ENCODE results near the gene GALNT2. TPM values are rescaled to one million over a fixed set of nuclear protein-coding genes. Genes with fewer than 3 reads are reported as not detected.

Gene GALNT2
- total RNA-seq, 2 donors from 2014 or later: 56.8 to 63.2 TPM

DNA sequence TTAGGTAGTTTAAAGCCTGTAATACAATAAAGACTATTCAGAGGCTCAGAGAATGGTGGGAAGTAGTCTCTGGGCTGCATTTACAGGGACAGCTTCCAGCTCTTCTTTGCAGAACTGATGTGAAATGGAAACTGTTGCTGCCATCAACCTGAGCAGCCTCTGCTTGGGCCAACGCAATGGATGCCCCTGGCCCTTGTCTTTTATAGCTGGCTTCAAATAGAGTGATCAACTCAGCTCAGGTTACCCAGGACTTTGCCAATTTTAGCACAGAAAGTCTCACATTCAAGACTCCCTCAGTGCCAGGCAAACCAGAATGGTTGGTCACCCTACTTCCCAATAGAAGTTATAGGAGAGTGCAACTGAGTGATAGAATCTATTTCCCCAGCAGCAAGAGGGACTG, 18.1 kb upstream of the GALNT2 start:
- no peak for DNase-seq
- intact Hi-C loops (cut with DNase I, micrococcal nuclease): no loop called here
- no peak for ATAC-seq

DNA sequence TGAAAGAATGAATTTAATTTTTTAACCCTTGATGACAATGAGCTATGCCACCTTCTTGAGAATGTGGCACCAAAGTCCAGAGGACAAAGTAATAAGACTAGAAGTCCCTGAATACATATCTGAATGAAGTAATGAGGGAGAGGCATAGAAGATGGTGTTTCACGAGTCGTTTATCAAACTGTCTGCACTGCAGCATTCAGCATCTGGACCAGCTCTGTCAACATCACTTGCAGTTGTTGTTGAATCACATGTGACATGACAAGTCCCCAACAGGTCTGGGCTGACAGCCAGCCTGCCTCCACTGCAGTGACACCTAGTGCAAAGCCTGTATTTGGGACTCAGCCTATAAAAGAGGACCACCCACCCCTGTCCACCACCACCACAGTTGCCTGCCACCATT, 17.3 kb upstream of the GALNT2 start:
- no peak for ATAC-seq
- intact Hi-C loops (cut with DNase I, micrococcal nuclease): no loop called here

DNA sequence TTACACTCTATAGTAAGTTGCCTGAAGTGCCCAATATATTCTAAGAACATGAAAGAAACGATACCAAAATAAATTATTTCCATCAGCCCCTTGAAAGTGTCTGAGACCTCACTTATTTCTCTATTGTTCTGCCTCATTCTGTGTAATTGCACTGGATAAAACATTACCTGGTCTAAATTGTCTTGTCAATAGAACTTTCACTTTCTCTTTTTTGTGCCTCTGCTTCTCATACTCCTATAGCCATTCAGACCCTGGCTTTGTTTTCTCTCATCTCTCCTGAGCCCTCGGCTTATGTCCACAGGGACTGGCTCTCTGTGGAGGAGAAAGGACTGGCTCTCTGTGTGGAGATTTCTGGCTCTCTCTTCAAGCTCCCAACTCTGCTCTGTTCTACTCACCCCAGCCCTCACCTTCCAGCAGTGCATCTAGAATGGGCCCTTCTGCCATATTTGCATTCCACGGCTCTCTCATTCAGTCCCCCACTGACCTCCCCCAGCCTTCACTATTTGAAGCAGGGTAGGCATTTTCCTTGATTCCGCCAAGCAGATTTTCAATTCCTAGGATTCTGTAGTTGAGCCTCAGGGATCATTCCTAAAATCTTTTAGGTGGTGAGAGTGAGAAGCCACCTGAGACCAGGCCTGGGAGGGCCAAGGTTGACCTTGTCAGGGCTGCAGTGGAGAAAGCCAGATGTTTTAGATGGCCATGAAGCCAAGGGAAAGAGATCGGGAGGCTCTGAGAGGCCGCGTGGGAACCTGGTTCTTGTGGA, 15.9 kb upstream of the GALNT2 start:
- ATAC-seq: no peak
- intact Hi-C loops (cut with DNase I, micrococcal nuclease): no loop called here

More for the DNA sequence above, 17.3 kb upstream of the GALNT2 start:
- no peak for DNase-seq

DNA sequence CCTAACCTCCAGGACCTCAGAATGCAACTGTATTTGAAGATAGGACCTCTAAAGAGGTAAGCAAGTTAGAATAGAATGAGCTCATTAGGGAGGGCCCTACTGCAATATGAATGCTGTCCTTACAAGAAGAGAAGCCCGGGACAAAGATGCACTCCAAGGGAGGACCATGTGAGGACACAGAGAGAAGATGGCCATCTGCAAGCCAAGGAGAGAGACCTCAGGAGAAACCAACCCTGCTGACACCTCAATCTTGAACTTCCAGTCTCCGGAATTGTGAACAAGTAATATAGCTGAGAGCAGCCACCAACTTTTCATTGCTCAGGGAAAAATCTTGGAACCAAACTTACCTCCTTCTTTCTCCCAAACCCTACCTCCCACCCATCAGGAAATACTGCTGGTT, 15.0 kb upstream of the GALNT2 start:
- DNase-seq (no peak), ATAC-seq (no peak)
- intact Hi-C loops (cut with DNase I, micrococcal nuclease): no loop called here

More for the DNA sequence above, 15.9 kb upstream of the GALNT2 start:
- DNase-seq: no peak

DNA sequence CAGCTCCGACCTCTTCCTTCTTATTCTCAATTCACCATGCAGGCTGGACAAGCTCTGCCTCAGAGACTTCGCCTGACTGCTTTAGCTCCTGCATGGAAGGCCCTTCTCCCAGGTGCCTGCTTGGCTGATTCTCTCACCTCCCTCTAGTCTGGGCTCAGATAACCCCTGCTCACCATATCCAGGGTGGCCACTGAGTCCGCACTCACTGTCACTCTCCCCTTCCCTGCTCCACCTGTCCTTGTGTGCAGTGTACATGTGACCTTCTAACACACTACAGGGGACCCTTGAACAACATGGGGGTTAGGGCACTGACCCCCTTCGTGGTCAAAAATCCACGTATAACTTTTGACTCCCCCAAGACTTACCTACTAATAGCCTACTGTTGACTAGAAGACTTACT, 14.4 kb upstream of the GALNT2 start:
- ATAC-seq: no peak
- intact Hi-C loops (cut with DNase I, micrococcal nuclease): no loop called here
- no peak for DNase-seq

DNA sequence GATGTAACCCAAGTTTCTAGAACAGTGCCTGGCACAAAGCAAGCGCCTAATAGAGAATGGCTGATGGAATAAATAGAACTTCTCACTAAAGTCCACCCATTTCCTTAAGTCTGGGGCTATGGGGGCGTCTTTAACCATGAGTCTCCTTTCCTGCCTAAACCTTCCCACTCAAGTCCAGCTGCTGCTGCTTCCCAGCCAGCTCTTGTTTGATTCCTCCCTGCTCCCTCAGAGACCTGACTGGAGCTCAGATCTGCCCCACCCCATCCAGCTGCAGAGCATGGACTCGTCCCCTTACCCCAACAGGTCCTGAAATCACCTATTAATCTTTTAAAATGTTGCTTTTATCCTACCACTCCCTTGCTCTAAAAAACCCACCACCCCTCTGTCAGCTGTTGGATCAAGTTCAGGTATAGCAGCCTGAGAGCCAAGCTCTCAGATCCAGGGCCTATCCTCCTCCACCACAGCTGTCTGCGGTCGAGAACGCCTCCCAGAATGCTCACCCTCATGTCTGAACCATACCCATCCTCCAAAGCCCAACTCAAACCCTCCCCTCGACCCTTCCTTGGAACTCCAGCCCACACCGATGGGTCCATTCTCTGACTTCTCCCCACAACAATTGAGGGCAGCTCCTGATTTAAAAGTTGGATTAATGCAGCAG, 12.8 kb upstream of the GALNT2 start:
- intact Hi-C loops (cut with DNase I, micrococcal nuclease): no loop called here
- DNase-seq (no peak), ATAC-seq (no peak)

DNA sequence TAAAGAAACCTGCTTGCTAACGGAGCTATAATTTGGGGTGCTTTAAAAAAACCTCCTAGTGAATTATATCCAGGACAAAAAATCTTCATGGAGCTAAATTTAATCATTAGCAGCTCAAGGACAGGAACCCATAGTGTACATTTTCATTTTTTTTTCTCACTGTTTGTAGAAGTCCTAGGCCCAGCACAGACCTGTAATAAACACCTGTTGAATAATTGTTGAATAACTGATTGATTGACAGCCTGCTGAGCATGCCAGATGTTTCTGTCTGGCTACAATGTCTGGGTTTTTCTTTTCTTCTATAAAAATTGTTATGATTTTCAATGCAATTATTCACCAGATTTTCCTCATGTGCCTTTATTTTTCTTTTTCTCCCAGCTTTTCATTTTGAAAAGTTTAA, 10.9 kb upstream of the GALNT2 start:
- no peak for ATAC-seq
- intact Hi-C loops (cut with DNase I, micrococcal nuclease): no loop called here
- no peak for DNase-seq

DNA sequence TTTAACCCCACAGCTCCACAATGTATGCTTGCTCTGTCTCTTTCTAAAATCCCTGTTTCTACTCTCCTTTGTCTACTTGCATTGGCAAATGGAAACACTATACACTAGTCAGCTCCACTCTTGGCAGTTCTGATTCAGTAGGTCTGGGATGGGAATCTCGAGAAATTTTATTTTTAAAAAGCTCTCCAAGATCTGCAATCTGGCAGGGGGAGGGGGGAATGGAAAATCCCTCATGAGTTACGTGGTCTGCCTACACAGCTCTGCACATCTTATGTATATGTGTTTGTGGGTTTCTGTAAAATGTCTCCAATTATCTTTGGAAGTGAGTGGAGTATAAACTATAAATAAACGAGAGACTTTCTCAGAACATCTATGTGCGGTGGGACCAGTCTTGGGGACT, 9.9 kb upstream of the GALNT2 start:
- intact Hi-C loops (cut with DNase I, micrococcal nuclease): no loop called here
- ATAC-seq (no peak), DNase-seq (no peak)

DNA sequence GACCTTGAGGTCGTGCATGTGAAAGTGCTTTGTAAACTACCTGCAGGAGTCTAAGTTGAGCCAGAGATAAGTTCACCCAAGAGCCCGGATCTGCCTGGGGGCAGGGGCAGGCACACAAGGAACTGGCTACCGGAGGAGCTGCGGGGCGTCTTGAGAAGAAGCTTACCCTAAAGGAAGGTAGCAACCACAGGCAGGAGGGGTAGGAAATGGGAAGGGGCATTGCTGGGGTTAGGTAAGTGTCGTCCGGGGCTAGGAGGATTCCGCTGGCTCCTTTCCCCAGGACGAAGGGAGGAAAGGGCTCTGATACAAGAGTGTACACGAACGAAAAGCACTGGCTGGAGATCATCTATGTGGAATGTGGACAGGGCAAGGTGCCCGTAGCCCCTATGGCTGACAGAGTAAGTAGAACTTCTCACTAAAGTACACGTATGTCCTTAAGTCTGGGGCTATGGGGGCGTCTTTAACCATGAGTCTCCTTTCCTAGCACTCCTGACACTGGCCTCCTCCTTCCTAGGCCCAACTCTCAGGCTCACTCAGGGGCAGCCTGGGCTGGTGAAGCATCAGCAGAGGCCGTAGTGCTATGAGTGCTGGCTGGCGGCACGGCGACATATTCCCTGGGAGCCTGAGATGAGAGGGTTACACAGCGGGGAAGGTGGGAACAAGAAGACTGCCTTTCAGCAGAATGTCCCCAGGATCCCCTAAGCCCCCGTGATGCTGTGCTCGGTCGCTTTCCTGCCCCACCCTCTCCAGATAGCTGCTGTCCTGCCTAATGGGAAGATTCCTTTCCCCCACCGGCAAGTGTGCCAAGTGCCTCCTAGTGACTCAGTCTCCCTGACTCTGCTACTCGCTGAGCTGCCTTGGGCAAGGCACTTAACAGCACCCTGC, 9.1 kb upstream of the GALNT2 start:
- DNase-seq (no peak), ATAC-seq (no peak)
- intact Hi-C loops (cut with DNase I, micrococcal nuclease): no loop called here

DNA sequence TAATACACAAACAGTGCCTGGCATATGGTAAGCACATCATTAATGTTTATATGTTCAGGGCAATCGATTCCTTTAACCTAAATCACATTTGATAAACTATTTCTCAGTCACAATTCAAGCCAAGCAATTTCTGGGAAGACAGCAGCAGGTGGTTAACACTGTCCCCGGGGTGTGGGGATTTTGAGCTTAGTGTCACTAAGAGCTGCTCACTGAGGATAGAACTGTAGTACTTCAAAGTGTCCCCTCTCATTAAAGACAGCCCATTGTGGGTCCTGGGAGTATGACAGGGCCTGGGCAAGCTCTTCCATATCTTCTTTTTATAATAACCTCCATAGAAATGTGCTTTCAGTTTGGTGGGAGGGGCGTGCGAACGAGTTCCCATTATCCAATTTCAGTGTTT, 8.4 kb upstream of the GALNT2 start:
- intact Hi-C loops (cut with DNase I, micrococcal nuclease): no loop called here
- no peak for DNase-seq
- ATAC-seq: no peak

DNA sequence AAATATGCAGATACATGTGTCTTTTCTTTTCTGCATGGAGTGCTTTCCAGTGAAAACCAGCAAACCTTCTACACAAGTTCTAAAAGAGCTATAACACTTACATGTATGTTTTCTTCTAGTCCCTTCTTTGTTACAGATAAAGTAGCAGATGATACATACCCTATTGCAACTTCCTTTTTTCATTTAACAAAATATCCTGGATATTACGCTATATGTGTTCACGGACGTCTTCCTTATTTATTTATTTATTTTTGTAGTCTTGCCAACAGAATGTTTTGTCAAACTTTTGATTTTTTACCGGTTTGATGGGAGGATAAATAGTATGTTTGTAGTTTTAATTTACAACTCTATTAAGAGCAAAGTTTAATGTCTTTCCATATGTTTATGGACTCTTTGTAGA, 5.2 kb upstream of the GALNT2 start:
- ATAC-seq: no peak
- intact Hi-C loops (cut with DNase I, micrococcal nuclease): no loop called here

DNA sequence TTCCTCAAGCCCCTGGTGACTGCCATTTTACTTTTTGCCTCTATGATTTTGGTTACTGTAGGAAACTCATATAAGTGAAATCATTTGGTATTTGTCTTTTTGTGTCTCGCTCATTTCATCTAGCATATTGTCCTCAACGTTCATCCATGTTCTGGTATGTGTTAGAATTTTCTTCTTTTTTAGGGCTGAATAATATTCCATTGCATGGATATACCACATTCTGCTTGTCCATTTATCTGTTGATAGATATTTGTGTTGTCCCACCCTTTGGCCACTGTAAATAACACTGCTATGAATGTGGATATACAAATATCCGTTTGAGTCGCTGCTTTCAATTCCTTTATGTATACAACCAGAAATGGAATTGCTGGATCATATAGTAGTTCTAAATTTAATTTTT, 4.5 kb upstream of the GALNT2 start:
- ATAC-seq: no peak
- intact Hi-C loops (cut with DNase I, micrococcal nuclease): no loop called here
- DNase-seq: no peak

More for the DNA sequence above, 5.2 kb upstream of the GALNT2 start:
- no peak for DNase-seq

DNA sequence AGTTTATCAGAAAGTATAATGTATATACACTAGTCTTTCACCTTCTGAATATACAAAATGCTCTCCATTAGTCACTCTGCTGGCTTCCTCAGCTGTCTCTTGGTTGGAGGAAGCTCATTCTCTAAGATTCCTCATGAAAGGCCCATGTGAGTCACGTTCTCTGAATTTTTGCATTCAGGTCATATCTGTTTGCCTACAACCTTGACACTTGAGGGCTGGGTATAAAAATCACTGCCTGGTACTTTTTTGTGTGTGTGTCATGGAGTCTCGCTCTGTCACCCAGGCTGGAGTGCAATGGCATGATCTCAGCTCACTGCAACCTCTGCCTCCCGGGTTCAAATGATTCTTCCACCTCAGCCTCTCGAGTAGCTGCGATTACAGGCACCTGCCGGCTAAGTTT, 2.8 kb upstream of the GALNT2 start:
- intact Hi-C loops (cut with DNase I, micrococcal nuclease): no loop called here
- ATAC-seq: no peak
- DNase-seq: no peak

DNA sequence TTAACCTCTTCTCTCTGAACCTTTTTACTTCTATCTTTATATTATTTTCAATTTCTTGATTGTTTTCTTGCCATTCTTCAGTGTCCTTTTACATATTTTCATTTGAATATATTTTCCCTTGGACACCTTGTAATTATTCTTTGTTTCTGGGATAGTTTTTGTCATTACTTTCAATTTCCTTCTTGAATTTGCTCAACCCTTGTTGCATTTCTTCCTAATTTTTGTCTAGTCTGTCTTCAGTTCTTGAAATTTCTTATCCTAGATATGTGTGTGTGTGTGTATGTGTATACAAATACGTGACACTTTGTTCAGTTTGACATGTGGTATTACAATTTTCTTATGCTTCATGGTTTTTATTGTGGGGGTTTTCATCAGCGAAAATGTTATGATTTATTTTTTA, 1.9 kb upstream of the GALNT2 start:
- ATAC-seq: no peak
- no peak for DNase-seq
- intact Hi-C loops (cut with DNase I, micrococcal nuclease): no loop called here

DNA sequence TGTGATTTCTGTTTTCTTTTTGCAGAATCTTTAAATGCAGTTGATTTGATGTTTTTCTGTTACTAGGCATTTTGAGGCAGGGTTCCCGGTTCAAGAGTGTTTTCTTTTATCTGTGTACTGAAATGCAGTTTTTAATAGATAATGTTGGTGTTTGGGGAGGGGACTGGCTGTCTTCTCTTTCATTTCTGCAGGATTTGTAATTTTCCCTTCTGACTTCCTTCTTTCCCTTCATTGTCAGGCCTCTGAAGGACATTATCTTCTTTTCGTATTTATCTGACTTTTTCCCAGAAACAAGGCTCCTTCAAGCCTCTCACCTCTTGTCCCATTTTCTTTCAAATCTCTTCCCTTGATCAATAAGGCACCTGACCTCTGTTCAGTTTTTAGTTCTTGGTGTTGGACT, 1.5 kb upstream of the GALNT2 start:
- DNase-seq (no peak), ATAC-seq (no peak)
- intact Hi-C loops (cut with DNase I, micrococcal nuclease): no loop called here

DNA sequence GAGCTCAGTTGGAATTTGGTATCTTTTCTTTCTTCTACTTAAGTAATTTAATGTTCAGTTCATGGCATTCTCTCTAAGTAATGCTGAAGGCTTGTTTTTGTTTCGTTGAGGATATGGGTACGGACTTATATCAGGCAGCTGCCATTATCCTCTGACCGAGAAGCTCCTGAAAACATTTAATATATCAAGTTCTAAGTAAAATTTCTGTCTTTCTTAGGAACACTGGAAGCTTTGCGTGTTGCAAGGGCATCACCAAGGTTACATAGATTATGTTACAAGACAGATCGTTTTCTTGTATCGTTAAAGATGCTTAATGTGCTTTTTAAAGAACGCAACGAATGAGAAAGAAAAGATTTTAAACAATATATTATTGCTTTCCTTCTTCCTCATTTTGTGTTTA, 1.0 kb upstream of the GALNT2 start:
- intact Hi-C loops (cut with DNase I, micrococcal nuclease): no loop called here
- ATAC-seq (no peak), DNase-seq (no peak)

DNA sequence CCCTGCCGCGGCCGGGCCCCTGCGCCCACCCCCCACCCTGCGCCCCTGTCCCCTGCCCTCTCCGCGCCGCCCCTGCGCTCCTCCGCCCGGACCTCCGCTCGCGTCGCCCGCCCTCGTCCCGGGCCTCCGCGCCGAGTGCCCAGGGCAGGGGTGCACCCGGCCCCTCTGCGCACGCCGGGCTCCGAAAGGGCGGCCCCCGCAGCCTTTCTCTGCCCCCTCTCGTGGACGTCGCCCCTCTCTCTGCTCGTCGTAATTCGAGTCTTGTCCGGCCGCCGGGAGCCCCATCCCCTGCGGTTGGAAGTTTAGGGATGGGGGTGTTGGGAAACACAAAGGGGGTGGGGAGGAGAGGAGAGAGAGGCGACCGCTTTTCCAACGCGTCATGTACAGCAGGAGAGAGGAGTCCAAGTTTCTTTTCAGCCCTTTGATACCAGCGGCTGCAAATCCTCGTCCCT, 407 bp downstream of the GALNT2 start:
- ATAC-seq: peak; percentile 24
- intact Hi-C loops (cut with DNase I, micrococcal nuclease): no loop called here
- peak; percentile 43 to 51 for DNase-seq

DNA sequence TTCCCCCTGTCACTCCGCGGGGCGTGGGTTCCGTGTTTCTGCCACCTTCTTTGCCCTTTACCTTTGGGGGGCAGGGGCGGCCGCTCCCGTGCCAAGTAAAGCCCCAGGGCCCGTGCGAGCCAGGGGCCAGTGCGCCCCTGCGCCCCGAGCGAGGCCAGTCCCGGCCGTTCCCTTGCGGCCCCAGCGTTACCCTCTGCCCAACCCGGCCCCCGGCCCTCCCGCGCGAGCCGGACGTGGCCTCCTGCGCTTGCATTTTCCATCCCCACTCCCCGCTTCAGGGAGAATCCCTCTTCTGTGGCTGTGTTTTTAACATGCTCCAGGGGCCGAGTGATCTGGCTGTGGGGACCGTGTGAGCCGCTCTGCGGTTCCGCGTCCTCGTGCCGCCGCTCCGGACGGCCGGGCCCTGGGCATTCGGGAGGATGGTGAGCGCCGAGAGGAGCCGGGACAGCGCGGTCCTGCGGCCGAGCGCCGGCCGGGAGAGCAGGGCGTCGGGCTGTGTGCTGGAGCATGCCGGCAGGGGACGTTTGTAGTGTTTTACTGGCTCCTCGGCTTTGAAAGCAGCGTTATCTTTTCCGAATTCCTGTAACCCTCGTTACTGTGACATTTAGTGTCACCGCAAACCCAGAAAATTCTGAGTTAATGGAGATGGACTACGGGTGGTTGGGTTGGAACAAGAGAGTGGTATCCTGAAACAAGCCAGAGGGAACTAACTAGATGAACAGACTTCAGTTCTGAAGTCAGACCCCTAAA, 1.0 kb downstream of the GALNT2 start:
- DNase-seq (peak; percentile 33 to 48), ATAC-seq (peak; percentile 50)
- intact Hi-C loops (cut with DNase I, micrococcal nuclease): no loop called here

DNA sequence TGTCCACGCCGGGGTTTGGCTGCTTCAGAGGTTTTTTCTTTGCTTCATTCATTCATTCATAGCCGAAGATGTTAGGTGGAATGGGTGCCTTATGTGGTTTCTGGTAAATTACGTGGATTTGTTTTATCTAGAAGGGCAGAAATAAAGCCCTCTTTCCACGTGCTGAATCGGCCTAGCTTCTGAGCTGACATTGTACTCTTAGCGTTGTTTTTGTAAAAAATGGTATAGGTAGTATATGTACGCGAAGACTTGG, 1.5 kb downstream of the GALNT2 start:
- ATAC-seq (no peak), DNase-seq (no peak)
- intact Hi-C loops (cut with DNase I, micrococcal nuclease): no loop called here

Data from left colon (tissue), 2 donors.